Measurements from ENCODE around the gene ATCAY. TPM values are rescaled to one million over a fixed set of nuclear protein-coding genes. Genes with fewer than 3 reads are reported as not detected.
"Not testable (repeated sequence)": the region's sequence is repeated elsewhere in the genome, so short reads cannot be mapped to it uniquely, and the experiment has no call there.

Gene ATCAY
- total RNA-seq, 3 donors from 2014 or later (not counting 1 experiment from before 2014, with no cell fraction given): not detected

DNA sequence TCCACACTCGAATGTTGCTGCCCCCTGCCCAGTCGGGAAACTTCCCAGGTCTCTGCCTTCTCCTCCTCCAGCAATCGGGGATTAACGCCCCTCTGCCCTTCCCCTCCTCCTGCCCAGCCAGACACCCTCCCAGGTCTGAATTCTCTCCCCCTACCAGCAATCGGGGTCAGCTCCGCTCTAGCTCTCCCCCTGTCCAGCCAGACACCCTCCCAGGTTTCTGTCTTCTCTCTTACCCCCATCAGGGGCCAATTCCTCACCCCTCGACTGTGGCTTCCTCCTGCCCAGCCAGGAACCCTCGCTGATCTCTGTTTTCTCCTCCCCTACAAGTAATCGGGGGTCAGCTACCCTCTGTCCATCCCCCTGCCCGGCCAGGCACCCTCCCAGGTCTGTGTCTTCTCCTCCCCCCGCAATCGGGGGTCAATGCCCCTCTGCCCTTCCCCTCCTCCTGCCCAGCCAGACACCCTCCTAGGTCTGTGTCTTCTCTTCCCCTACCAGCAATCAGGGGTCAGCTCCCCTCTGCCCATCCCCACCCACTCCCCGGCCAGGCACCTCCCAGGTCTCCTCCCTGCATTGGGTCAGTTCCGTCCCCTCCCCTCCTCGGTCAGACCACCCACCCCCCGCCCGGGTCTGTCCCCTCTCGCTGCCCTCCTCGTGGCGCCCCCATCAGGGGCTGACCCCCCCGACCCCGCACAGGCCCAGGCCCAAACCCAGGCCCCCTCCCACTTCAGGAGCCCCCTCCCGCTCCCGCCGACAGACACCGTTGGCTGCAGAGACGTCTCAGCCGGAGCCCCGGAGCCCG lies 12.3 kb upstream of the ATCAY start:
- H3K27me3 ChIP-seq (ENCODE audit: control insufficient read depth, insufficient read depth, low read length): peaks cover 16% of the 10 kb centered on the region
- Mint-ChIP-seq H3K4me1 (peaks cover 0 to 16% of the 10 kb centered on the region in 2 donors), H3K4me3 (peak overlapping the region; percentile 35), H3K36me3 (no peaks in the 10 kb centered on the region), H3K27me3 (ENCODE audit: low read depth in 2 of 2) (peaks cover 28 to 34% of the 10 kb centered on the region in 2 donors), H3K27ac (no peak overlapping the region), H3K9me3 (peaks cover 0 to 3% of the 10 kb centered on the region in 2 donors)
- no peak for DNase-seq
- intact Hi-C loops (cut with micrococcal nuclease): no loop called here
- no peaks in the 10 kb centered on the region for H3K36me3 ChIP-seq (ENCODE audit: control insufficient read depth, insufficient read depth, low read length)
- H3K4me3 ChIP-seq (ENCODE audit: low read length): no peak overlapping the region
- no peak overlapping the region for H3K27ac ChIP-seq (ENCODE audit: low read length)
- WGBS (ENCODE audit: insufficient coverage): 15% methylated on average over 26 of the region's 30 CpGs
- no peak for TF ChIP-seq CTCF (IDR thresholded peaks at IDR 0.05)
- peaks cover 6% of the 10 kb centered on the region for H3K4me1 ChIP-seq (ENCODE audit: control insufficient read depth, insufficient read depth, low read length)
- H3K9me3 ChIP-seq (ENCODE audit: control insufficient read depth, insufficient read depth, low read length): peaks cover 7% of the 10 kb centered on the region
- no peak for ATAC-seq

- Histone ChIP-seq H3K27me3 (ENCODE audit: control insufficient read depth, insufficient read depth, low read length) (peaks cover 16% of the 10 kb centered on the region), H3K36me3 (ENCODE audit: control insufficient read depth, insufficient read depth, low read length) (no peaks in the 10 kb centered on the region), H3K9me3 (ENCODE audit: control insufficient read depth, insufficient read depth, low read length) (peaks cover 7% of the 10 kb centered on the region), H3K4me3 (ENCODE audit: low read length) (no peak within 1 kb of the TSS), H3K4me1 (ENCODE audit: control insufficient read depth, insufficient read depth, low read length) (peaks cover 6% of the 10 kb centered on the region), H3K27ac (ENCODE audit: low read length) (no peak within 1 kb of the TSS)
- H3K4me1 Mint-ChIP-seq: peaks cover 0 to 16% of the 10 kb centered on the region in 2 donors
- peaks cover 28 to 35% of the 10 kb centered on the region in 2 donors for H3K27me3 Mint-ChIP-seq (ENCODE audit: low read depth in 2 of 2)
- peaks cover 0 to 3% of the 10 kb centered on the region in 2 donors for H3K9me3 Mint-ChIP-seq
- no peak for TF ChIP-seq CTCF (IDR thresholded peaks at IDR 0.05)
- intact Hi-C loops (cut with micrococcal nuclease): no loop called here
- H3K36me3 Mint-ChIP-seq: no peaks in the 10 kb centered on the region
- peak within 1 kb of the TSS in 1 of 2 donors; percentile 64 for H3K27ac Mint-ChIP-seq
- H3K4me3 Mint-ChIP-seq: peak within 1 kb of the TSS; percentile 71
- ATAC-seq (peak in 2 of 3 donors; percentile 60 to 70), DNase-seq (peak; percentile 36 to 47)
- 14% methylated on average over 62 of the region's 62 CpGs for WGBS (ENCODE audit: insufficient coverage)
Observed at GRCh38 chr19:3868770-3869456, 11.6 kb upstream of the ATCAY start, which contains the start of gene ZFR2. Gene ZFR2, minus strand, starts transcription at chr19:3869038. Its CDS starts 21 bp downstream, at chr19:3869017.

GRCh38 chr19:3873151-3873550 lies 7.3 kb upstream of the ATCAY start:
- intact Hi-C loops (cut with micrococcal nuclease): no loop called here
- no peak overlapping the region for H3K4me3 ChIP-seq (ENCODE audit: low read length)
- H3K4me1 ChIP-seq (ENCODE audit: control insufficient read depth, insufficient read depth, low read length): peaks cover 6% of the 10 kb centered on the region
- H3K27me3 ChIP-seq (ENCODE audit: control insufficient read depth, insufficient read depth, low read length): peaks cover 22% of the 10 kb centered on the region
- H3K36me3 ChIP-seq (ENCODE audit: control insufficient read depth, insufficient read depth, low read length): no peaks in the 10 kb centered on the region
- Mint-ChIP-seq H3K27me3 (ENCODE audit: low read depth in 2 of 2) (peaks cover 7 to 18% of the 10 kb centered on the region in 2 donors), H3K36me3 (no peaks in the 10 kb centered on the region), H3K27ac (no peak overlapping the region), H3K4me3 (no peak overlapping the region), H3K9me3 (peaks cover 0 to 3% of the 10 kb centered on the region in 2 donors), H3K4me1 (peaks cover 0 to 10% of the 10 kb centered on the region in 2 donors)
- TF ChIP-seq CTCF (IDR thresholded peaks at IDR 0.05): no peak
- no peak overlapping the region for H3K27ac ChIP-seq (ENCODE audit: low read length)
- DNase-seq: no peak
- no peak for ATAC-seq
- H3K9me3 ChIP-seq (ENCODE audit: control insufficient read depth, insufficient read depth, low read length): peaks cover 7% of the 10 kb centered on the region
- WGBS (ENCODE audit: insufficient coverage): 76% methylated on average over 4 of the region's 4 CpGs

- H3K4me3 ChIP-seq (ENCODE audit: low read length); H3K4me3 Mint-ChIP-seq; intact Hi-C loops (cut with micrococcal nuclease); H3K4me1 ChIP-seq (ENCODE audit: control insufficient read depth, insufficient read depth, low read length); H3K36me3 Mint-ChIP-seq; H3K9me3 Mint-ChIP-seq; ATAC-seq; H3K9me3 ChIP-seq (ENCODE audit: control insufficient read depth, insufficient read depth, low read length); H3K27ac Mint-ChIP-seq; H3K27me3 Mint-ChIP-seq (ENCODE audit: low read depth in 2 of 2); H3K36me3 ChIP-seq (ENCODE audit: control insufficient read depth, insufficient read depth, low read length); H3K27ac ChIP-seq (ENCODE audit: low read length); DNase-seq; H3K4me1 Mint-ChIP-seq: not testable (repeated sequence)
- peaks cover 15% of the 10 kb centered on the region for H3K27me3 ChIP-seq (ENCODE audit: control insufficient read depth, insufficient read depth, low read length)
- WGBS (ENCODE audit: insufficient coverage): 81% methylated on average over 13 of the region's 13 CpGs
Observed at GRCh38 chr19:3874695-3875094, 5.8 kb upstream of the ATCAY start.
